ENCODE measurements around the gene AFF4. TPM values are rescaled to one million over a fixed set of nuclear protein-coding genes. Genes with fewer than 3 reads are reported as not detected.
A peak's percentile ranks its signal among the peaks of the same experiment; 100 is the strongest.

The AFF4 gene
- total RNA-seq, 1 donor from 2014 or later: 69.9 TPM

GRCh38 chr5:132830436-132831094 is 132.9 kb downstream of the AFF4 start, which contains the start of gene SHROOM1:
Gene SHROOM1, minus strand, starts transcription at chr5:132830647. Its CDS starts 4,507 bp downstream, at chr5:132826140.
- peak within 1 kb of the TSS; percentile 90 for H3K4me3 Mint-ChIP-seq
- peak within 1 kb of the TSS; percentile 72 for H3K27ac Mint-ChIP-seq

GRCh38 chr5:132829742-132830435 is 133.5 kb downstream of the AFF4 start:
- no peaks in the 10 kb centered on the region for H3K4me1 Mint-ChIP-seq (ENCODE audit: unreplicated experiment)
- H3K4me3 Mint-ChIP-seq: peak overlapping the region; percentile 90
- H3K27ac Mint-ChIP-seq: peak overlapping the region; percentile 43
- H3K9me3 Mint-ChIP-seq: no peaks in the 10 kb centered on the region
- H3K36me3 Mint-ChIP-seq: no peaks in the 10 kb centered on the region
- peak; percentile 84 for DNase-seq (ENCODE audit: extremely low spot score, unreplicated experiment)
- TF ChIP-seq CTCF (conservative IDR thresholded peaks at IDR 0.05): peak; percentile 85
- peaks cover 62% of the 10 kb centered on the region for H3K27me3 Mint-ChIP-seq

More at GRCh38 chr5:132830436-132831094, 132.9 kb downstream of the AFF4 start, which contains the start of gene SHROOM1:
- no peaks in the 10 kb centered on the region for H3K36me3 Mint-ChIP-seq
- TF ChIP-seq CTCF (conservative IDR thresholded peaks at IDR 0.05): no peak
- H3K4me1 Mint-ChIP-seq (ENCODE audit: unreplicated experiment): no peaks in the 10 kb centered on the region
- H3K27me3 Mint-ChIP-seq: peaks cover 59% of the 10 kb centered on the region
- no peaks in the 10 kb centered on the region for H3K9me3 Mint-ChIP-seq
- DNase-seq (ENCODE audit: extremely low spot score, unreplicated experiment): no peak

- Mint-ChIP-seq H3K27me3 (peaks cover 67% of the 10 kb centered on the region), H3K4me3 (peak overlapping the region; percentile 90), H3K9me3 (no peaks in the 10 kb centered on the region)
Measured at GRCh38 chr5:132828846-132829494, 134.5 kb downstream of the AFF4 start.

GRCh38 chr5:132827943-132828673 is 135.3 kb downstream of the AFF4 start:
- Mint-ChIP-seq H3K9me3 (no peaks in the 10 kb centered on the region), H3K36me3 (no peaks in the 10 kb centered on the region), H3K4me3 (peak overlapping the region; percentile 68), H3K4me1 (ENCODE audit: unreplicated experiment) (no peaks in the 10 kb centered on the region), H3K27me3 (peaks cover 65% of the 10 kb centered on the region), H3K27ac (no peak overlapping the region)
- DNase-seq (ENCODE audit: extremely low spot score, unreplicated experiment): no peak
- no peak for TF ChIP-seq CTCF (conservative IDR thresholded peaks at IDR 0.05)

More at GRCh38 chr5:132828846-132829494, 134.5 kb downstream of the AFF4 start:
- TF ChIP-seq CTCF (conservative IDR thresholded peaks at IDR 0.05): no peak
- Mint-ChIP-seq H3K4me1 (ENCODE audit: unreplicated experiment) (no peaks in the 10 kb centered on the region), H3K27ac (peak overlapping the region; percentile 18), H3K36me3 (no peaks in the 10 kb centered on the region)
- DNase-seq (ENCODE audit: extremely low spot score, unreplicated experiment): no peak

GRCh38 chr5:132826424-132827082 is 136.9 kb downstream of the AFF4 start:
- Mint-ChIP-seq H3K27ac (no peak overlapping the region), H3K27me3 (peaks cover 58% of the 10 kb centered on the region), H3K9me3 (no peaks in the 10 kb centered on the region), H3K36me3 (no peaks in the 10 kb centered on the region), H3K4me3 (peak overlapping the region; percentile 34), H3K4me1 (ENCODE audit: unreplicated experiment) (peaks cover 6% of the 10 kb centered on the region)
- no peak for TF ChIP-seq CTCF (conservative IDR thresholded peaks at IDR 0.05)
- DNase-seq (ENCODE audit: extremely low spot score, unreplicated experiment): no peak
